K562 (cell line): ENCODE results near the gene BEST4. TPM values are rescaled to one million over a fixed set of nuclear protein-coding genes. Genes with fewer than 3 reads are reported as not detected.

Experiments
- CREB3 ChIP-seq: fragments of 450-650 bp; conservative IDR thresholded peaks from 2 replicates; pipeline ENCODE4 v1.6.1; 2016; ENCODE audit warnings: missing genetic modification characterization, low read depth, mild to moderate bottlenecking, missing compliant biosample characterization, moderate library complexity
- FOXJ3 ChIP-seq: sonication (generic); formaldehyde crosslinking; IDR thresholded peaks from 2 replicates; pipeline ENCODE4 v1.4.0; 2020; ENCODE audit warnings: mild to moderate bottlenecking, missing genetic modification reagents
- GTF2A2 ChIP-seq: IDR thresholded peaks from 2 replicates; pipeline ENCODE4 v1.6.1; 2016; ENCODE audit warnings: mild to moderate bottlenecking, missing genetic modification characterization, missing compliant biosample characterization
- MXD1 ChIP-seq: fragments of 250-450 bp; sonication (Bioruptor Pico); IDR thresholded peaks from 2 replicates; pipeline ENCODE4 v1.8.0; 2021; ENCODE audit warnings: borderline replicate concordance, mild to moderate bottlenecking, moderate library complexity; ENCODE audit not compliant: poor library complexity, severe bottlenecking
- NBN ChIP-seq: fragments of 450-650 bp; IDR thresholded peaks from 2 replicates; pipeline ENCODE4 v1.6.1; 2016; ENCODE audit warnings: low read depth, mild to moderate bottlenecking
- NFYB ChIP-seq: IDR thresholded peaks from 2 replicates; pipeline ENCODE4 v1.6.1; 2011; ENCODE audit warnings: mild to moderate bottlenecking, moderate library complexity; ENCODE audit not compliant: insufficient read length; ENCODE audit errors: extremely low read depth
- PBX2 ChIP-seq, 2 experiments: IDR thresholded peaks in 1 of 2; conservative IDR thresholded peaks in 1 of 2; 2 replicates each; pipeline ENCODE4 v1.6.1; 2016; ENCODE audit warnings: low read depth in 2 of 2, mild to moderate bottlenecking in 1 of 2, missing compliant biosample characterization in 1 of 2, missing genetic modification characterization in 1 of 2, moderate library complexity in 1 of 2
- POLR2A ChIP-seq: fragments of 450-650 bp; conservative IDR thresholded peaks from 2 replicates; pipeline ENCODE4 v1.6.1; 2016
- POLR2B ChIP-seq: fragments of 450-650 bp; IDR thresholded peaks from 2 replicates; pipeline ENCODE4 v1.6.1; 2018; ENCODE audit warnings: low read depth; ENCODE audit not compliant: partially characterized antibody
- SMARCA5 ChIP-seq: fragments of 450-650 bp; IDR thresholded peaks from 2 replicates; pipeline ENCODE4 v1.6.1; 2016
- SRSF9 ChIP-seq: fragments of 200-400 bp; formaldehyde crosslinking; IDR thresholded peaks from 2 replicates; pipeline ENCODE4 v1.6.1; 2017; ENCODE audit warnings: low read depth, low read length, borderline replicate concordance
- STAG1 ChIP-seq: sonication (generic); formaldehyde crosslinking; IDR thresholded peaks from 2 replicates; pipeline ENCODE4 v1.5.0; 2020; ENCODE audit warnings: missing genetic modification reagents, borderline replicate concordance
- ZBTB11 ChIP-seq, 3 experiments: fragments of 200-800 bp in 1 of 3; fragments of 250-450 bp in 1 of 3; fragments of 450-650 bp in 1 of 3; sonication (Bioruptor Pico) in 1 of 3; sonication (Bioruptor generic) in 1 of 3; formaldehyde crosslinking in 1 of 3; IDR thresholded peaks; 2 replicates each; pipeline versions ENCODE4 v1.6.1 to v1.8.0; 2016 to 2022; ENCODE audit warnings: mild to moderate bottlenecking in 2 of 3, missing genetic modification characterization in 2 of 3, missing compliant biosample characterization in 1 of 3, moderate library complexity in 1 of 3
- ZNF143 ChIP-seq: sonication (generic); formaldehyde crosslinking; IDR thresholded peaks from 2 replicates; pipeline ENCODE4 v1.9.0; 2022; ENCODE audit warnings: mild to moderate bottlenecking, missing genetic modification reagents
- ZNF274 ChIP-seq: IDR thresholded peaks from 2 replicates; pipeline ENCODE4 v1.6.1; 2011; ENCODE audit warnings: low read depth, mild to moderate bottlenecking, low read length, moderate library complexity, borderline replicate concordance
- ZNF277 ChIP-seq: fragments of 250-450 bp; sonication (Bioruptor Pico); IDR thresholded peaks from 2 replicates; pipeline ENCODE4 v1.8.0; 2022; ENCODE audit warnings: inconsistent platforms, mild to moderate bottlenecking, moderate library complexity, borderline replicate concordance
- ZNF445 ChIP-seq: fragments of 250-450 bp; sonication (Bioruptor Pico); IDR thresholded peaks from 2 replicates; pipeline ENCODE4 v1.4.0; 2020; ENCODE audit warnings: low read depth, mild to moderate bottlenecking, moderate library complexity
- polyA plus RNA-seq, 8 experiments: library from polyadenylated mRNA; depleted of rRNA in 4 of 8; stranded (reverse) in 5 of 8; unstranded in 3 of 8; fragments of >200 nt; fragmentation: Nextera tagmentation in 2 of 8; fragmentation: Illumina TruSeq in 1 of 8; extraction: Ambion mirVana in 2 of 8; extraction: Trizol in 1 of 8; gene quantifications; 2 replicates each; pipeline versions ENCODE4 v1.2.1 to v1.2.3, GENCODE V29; 2011 to 2014; ENCODE audit warnings: inconsistent platforms in 1 of 8, missing spikeins in 1 of 8
- total RNA-seq, 7 experiments: library from RNA; depleted of rRNA in 6 of 7; stranded (reverse); fragments of >200 nt in 6 of 7; fragmentation: Illumina TruSeq in 2 of 7; extraction: Trizol in 2 of 7; gene quantifications; 2 replicates each; pipeline versions ENCODE4 v1.2.1 to v1.2.3, GENCODE V29; 2011 to 2021; ENCODE audit warnings: low replicate concordance in 1 of 7

BEST4 gene
- total and polyA plus RNA-seq, 9 of the 15 experiments (the other 6 are each of a cell fraction or from before 2014, with no cell fraction given) = 0.07 to 0.11 TPM; not detected in 7

- peak in 2 of 3 experiments; percentile 36 to 89; a peak in 3 of 6 replicates for TF ChIP-seq ZBTB11 (CRISPR knock-in tag; IDR thresholded peaks at IDR 0.05)
- TF ChIP-seq SRSF9 = no peak
- TF ChIP-seq GTF2A2 (tag) = no peak
- TF ChIP-seq ZNF277 (CRISPR knock-in tag) = no peak
- no peak for TF ChIP-seq SMARCA5
- TF ChIP-seq FOXJ3 (CRISPR knock-in tag) = no peak
- peak; percentile 98 for TF ChIP-seq NBN
- TF ChIP-seq NFYB = no peak
- peak; percentile 42; the same call in 1 of the 2 replicates for TF ChIP-seq ZNF143
- TF ChIP-seq ZNF274 = no peak; the same call in 1 of the 2 replicates
- TF ChIP-seq MXD1 (CRISPR knock-in tag) = peak; percentile 59
- TF ChIP-seq ZNF445 (CRISPR knock-in tag) = no peak
- TF ChIP-seq PBX2 (CRISPR knock-in tag; IDR thresholded peaks at IDR 0.05; ENCODE audit: low read depth) = no peak
- TF ChIP-seq PBX2 (tag; conservative IDR thresholded peaks at IDR 0.05; ENCODE audit: low read depth) = peak; percentile 65
- peak; percentile 91 for TF ChIP-seq POLR2A
- peak; percentile 75 for TF ChIP-seq POLR2B
- no peak for TF ChIP-seq CREB3
- TF ChIP-seq STAG1 (CRISPR knock-in tag) = peak; percentile 74
These were observed 12.0 kb upstream of the BEST4 start, which contains the start of gene PLK3 (continued) for GRCh38 chr1:44799770-44800584.
